IPS-18c (cell line): Measurements from ENCODE around the gene HNF1A.
"Not testable (repeated sequence)": the region's sequence is repeated elsewhere in the genome, so short reads cannot be mapped to it uniquely, and the experiment has no call there.

Source experiments
- H3K4me3 ChIP-seq: 2 replicates; pipeline ENCODE4 v1.7.0; 2013; ENCODE audit warnings: low read depth, mild to moderate bottlenecking, low read length, moderate library complexity; ENCODE audit not compliant: insufficient read depth
- H3K9me3 ChIP-seq: one replicate; pipeline ENCODE4 v1.6.1; 2013; ENCODE audit warnings: mild to moderate bottlenecking, low read length, moderate library complexity; ENCODE audit not compliant: control insufficient read depth, insufficient read depth

HNF1A gene

GRCh38 chr12:120950260-120950799 lies 28.0 kb upstream of the HNF1A start:
- H3K9me3 ChIP-seq, H3K4me3 ChIP-seq: not testable (repeated sequence)

GRCh38 chr12:120950807-120951206 lies 27.5 kb upstream of the HNF1A start:
- Histone ChIP-seq H3K9me3 (peaks cover 5% of the 10 kb centered on the region), H3K4me3 (no peak overlapping the region)

- Histone ChIP-seq H3K4me3 (no peak overlapping the region), H3K9me3 (peaks cover 2% of the 10 kb centered on the region)
These were observed 23.1 kb upstream of the HNF1A start for GRCh38 chr12:120955232-120955631.

DNA sequence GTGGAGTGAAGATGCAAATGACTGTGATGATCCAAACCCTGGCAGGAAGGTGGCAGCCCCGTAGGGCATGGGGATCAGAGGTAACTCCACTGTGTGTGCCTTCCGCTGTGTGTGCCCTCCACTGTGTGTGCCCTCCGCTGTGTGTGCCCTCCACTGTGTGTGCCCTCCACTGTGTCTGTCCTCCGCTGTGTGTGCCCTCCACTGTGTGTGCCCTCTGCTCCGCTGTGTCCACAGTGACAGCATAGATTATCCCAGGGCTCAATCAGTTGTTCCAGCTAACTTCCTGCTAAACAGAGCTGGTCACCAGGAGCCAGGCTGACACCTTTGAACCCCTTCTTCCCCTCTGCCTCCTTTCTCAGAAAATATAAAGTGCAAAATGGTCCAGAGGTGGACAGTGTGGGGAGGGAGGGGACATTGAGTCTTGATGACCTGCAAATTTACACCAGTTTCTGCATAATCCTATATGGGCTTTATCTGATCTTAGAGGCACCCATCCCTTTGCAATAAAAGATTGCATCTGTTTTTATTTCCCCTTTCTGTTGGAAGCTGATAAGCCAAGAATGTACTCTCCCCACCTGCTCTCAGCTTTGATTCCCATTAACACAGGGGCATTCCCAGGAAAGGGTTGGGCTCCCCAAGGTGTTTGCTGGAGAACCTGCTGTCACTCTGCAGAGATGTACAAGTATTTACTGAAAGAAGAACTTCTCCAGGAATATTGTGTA lies 21.6 kb upstream of the HNF1A start:
- Histone ChIP-seq H3K9me3 (peaks cover 1% of the 10 kb centered on the region), H3K4me3 (no peak overlapping the region)

GRCh38 chr12:120959111-120959878 lies 19.0 kb upstream of the HNF1A start:
- Histone ChIP-seq H3K9me3 (no peaks in the 10 kb centered on the region), H3K4me3 (no peak overlapping the region)

DNA sequence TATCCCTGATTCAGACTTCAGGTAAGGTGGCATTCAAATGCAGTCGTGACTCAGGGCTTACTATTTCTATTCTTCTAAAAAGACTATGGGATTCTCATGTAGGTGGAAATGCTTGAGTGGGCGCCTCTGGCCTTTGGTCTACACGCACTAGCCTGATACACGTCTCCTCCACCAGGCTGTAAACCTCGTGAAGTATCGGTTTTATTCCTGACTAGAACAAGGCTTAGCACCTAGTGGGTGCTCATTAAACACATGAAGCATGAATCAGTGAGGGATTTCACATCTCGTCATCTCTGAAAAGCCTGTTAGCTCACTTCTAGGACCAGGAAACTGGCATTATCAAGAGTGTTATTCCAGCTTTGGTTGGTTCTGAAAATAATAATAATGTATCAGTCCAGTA lies 17.7 kb upstream of the HNF1A start:
- H3K9me3 ChIP-seq = no peaks in the 10 kb centered on the region
- no peak overlapping the region for H3K4me3 ChIP-seq

GRCh38 chr12:120961604-120962531 lies 16.5 kb upstream of the HNF1A start:
- Histone ChIP-seq H3K9me3 (no peaks in the 10 kb centered on the region), H3K4me3 (no peak overlapping the region)

GRCh38 chr12:120962532-120963020 lies 15.8 kb upstream of the HNF1A start:
- Histone ChIP-seq H3K9me3 (no peaks in the 10 kb centered on the region), H3K4me3 (no peak overlapping the region)

- no peak overlapping the region for H3K4me3 ChIP-seq
- H3K9me3 ChIP-seq = no peaks in the 10 kb centered on the region
These were observed 14.0 kb upstream of the HNF1A start for GRCh38 chr12:120964298-120964697.

DNA sequence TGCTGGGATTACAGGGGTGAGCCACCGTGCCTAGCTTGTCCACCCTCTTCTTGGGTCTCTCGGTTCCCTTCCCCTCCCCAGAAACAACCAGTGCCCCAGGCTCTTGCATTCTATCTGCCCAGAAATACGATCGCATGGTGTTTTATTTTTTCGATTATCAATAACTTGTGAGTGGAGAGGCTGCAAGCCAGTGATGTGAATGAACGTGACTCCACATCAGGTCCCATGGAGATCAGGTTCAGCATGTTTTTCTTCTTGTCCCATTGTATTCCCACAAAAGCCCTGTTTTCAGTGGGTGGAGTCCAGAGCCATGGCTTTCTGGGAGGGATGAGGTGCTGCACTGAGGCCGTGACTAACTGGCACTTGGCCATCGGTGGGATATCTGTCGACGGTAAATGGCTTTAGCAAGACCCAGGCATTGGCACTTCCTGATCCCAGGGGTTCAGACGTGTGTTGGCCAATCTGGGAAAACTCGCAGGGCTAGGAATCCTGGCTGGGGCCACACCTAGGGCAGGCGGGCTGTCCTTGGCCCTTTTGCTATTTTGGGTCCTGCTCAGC lies 12.7 kb upstream of the HNF1A start:
- H3K4me3 ChIP-seq = no peak overlapping the region
- no peaks in the 10 kb centered on the region for H3K9me3 ChIP-seq

DNA sequence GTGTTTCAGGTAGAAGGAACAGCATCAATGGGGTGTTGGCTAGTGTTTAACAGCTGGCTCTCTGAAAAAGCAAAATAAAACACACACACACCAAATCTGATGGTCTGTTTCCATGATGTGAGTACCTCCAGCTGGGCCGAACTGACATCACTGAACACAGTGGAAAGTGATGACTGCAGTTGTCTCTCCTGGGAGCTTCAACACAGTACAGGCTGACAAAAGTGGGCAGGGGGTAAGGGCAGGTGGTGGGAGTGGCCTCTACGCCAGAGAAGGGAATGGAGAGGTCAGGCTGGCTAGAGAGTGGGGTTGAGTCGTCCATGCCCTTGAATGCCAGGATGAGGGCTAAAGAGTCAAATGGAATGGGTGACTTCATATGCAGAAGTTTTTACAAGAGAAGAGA lies 8.0 kb upstream of the HNF1A start:
- no peak overlapping the region for H3K4me3 ChIP-seq
- no peaks in the 10 kb centered on the region for H3K9me3 ChIP-seq

DNA sequence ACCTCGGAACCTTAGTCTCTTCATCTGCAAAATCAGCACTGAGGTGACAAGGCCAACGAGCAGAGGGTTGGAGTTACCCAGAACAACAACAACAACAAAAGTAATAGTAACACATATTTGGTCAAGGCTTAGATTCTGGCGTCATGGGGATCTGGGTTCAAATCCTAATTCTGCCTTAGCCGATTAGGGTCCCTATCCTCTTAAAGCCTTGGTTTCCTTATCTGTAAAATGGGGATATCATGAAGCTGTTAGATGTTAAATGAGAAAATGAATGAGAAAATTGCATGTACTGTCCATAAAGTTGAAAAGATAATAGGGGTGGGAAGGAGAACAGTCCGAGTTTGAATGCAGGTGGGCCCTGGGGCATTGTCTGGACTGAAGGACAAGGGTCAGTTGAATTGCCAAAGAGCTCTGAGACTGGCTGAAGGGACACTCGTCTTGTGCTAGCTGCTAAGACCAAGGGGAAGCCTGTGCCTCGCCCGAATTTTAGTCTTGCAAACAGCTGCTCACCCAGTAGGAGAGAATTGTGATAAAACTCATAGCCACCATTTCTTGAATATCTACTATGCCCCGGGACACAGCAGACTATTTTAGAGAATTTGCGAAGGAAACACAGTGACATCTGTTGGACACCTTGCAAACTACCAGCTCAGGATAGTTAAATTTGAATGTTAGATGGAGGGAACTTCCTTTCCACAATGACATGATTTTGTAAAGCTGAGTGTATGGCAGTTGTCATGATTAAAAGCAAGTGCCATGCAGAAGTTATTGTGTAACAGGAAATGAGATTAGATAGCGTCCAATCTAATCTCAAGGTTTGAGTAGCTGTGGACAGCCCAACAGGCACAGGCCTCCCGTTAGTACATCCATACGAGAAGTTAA lies 6.8 kb upstream of the HNF1A start:
- no peak overlapping the region for H3K4me3 ChIP-seq
- H3K9me3 ChIP-seq = no peaks in the 10 kb centered on the region

- no peaks in the 10 kb centered on the region for H3K9me3 ChIP-seq
- no peak overlapping the region for H3K4me3 ChIP-seq
These were observed 5.3 kb upstream of the HNF1A start for GRCh38 chr12:120972870-120973543.

GRCh38 chr12:120977531-120978295 lies 630 bp upstream of the HNF1A start:
- Histone ChIP-seq H3K4me3 (no peak overlapping the region), H3K9me3 (no peaks in the 10 kb centered on the region)

GRCh38 chr12:120979220-120979861 lies 998 bp downstream of the HNF1A start:
- Histone ChIP-seq H3K4me3 (no peak overlapping the region), H3K9me3 (no peaks in the 10 kb centered on the region)
